ENCODE measurements around the gene CEP350. TPM values are rescaled to one million over a fixed set of nuclear protein-coding genes. Genes with fewer than 3 reads are reported as not detected.
A peak's percentile ranks its signal among the peaks of the same experiment; 100 is the strongest.

CEP350 gene
- total and polyA plus RNA-seq, 2 of the 13 experiments (the other 11 are each of a cell fraction or from before 2014, with no cell fraction given), result 7.6 to 35.9 TPM

DNA sequence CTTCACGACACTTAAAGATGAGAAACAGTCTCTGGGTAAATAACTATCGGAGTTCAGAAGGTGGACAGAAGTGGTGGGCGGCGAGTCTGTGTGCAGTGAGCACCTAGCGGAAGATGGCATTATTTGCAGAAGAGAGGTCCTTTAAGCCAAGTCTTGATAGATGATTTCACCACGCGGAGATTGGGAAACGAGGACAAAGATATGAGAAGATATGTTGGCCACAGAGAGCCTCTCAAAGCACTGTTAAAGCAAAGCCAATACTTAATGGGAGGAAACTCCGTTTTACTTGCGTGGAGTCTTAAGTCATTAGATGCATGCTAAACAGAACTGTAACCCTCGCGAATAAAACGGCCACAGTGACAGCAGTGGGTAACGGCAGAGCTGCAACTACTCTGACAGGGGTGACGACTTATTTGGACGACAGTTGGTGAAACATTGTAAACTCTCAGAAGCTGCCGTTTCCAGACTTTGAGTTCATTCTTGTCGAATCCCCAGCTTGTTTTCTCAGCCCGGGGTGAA lies 577 bp upstream of the CEP350 start (continued):
- TF ChIP-seq AGO2 (optimal IDR thresholded peaks at IDR 0.05; ENCODE audit: low read depth, low read length) (no peak), THAP9 (CRISPR knock-in tag; IDR thresholded peaks at IDR 0.05; ENCODE audit: borderline replicate concordance) (no peak), PCBP1 (IDR thresholded peaks at IDR 0.05; ENCODE audit: borderline replicate concordance, low read depth, low read length) (no peak), SOX6 (IDR thresholded peaks at IDR 0.05) (no peak), SOX6 (CRISPR knock-in tag; IDR thresholded peaks at IDR 0.05) (no peak), SMYD3 (CRISPR knock-in tag; IDR thresholded peaks at IDR 0.05) (0 out of 2 replicates have a peak, but pooled peaks have one; percentile 14), CREB1 (IDR thresholded peaks at IDR 0.05) (no peak), CREB1 (CRISPR knock-in tag; IDR thresholded peaks at IDR 0.05) (peak; percentile 85; the same call in 1 of the 2 replicates), IRX3 (CRISPR knock-in tag; IDR thresholded peaks at IDR 0.05; ENCODE audit: borderline replicate concordance, low read depth) (no peak), ZNF224 (CRISPR knock-in tag; IDR thresholded peaks at IDR 0.05) (peak; percentile 98), ZNF337 (CRISPR knock-in tag; IDR thresholded peaks at IDR 0.05; ENCODE audit: borderline replicate concordance, low read depth) (peak; percentile 85), THYN1 (CRISPR knock-in tag; IDR thresholded peaks at IDR 0.05; ENCODE audit: borderline replicate concordance, low read depth) (no peak), KDM1A (CRISPR knock-in tag; IDR thresholded peaks at IDR 0.05) (0 out of 2 replicates have a peak, but pooled peaks have one; percentile 1), TP53 (CRISPR knock-in tag; conservative IDR thresholded peaks at IDR 0.05) (no peak), MEIS1 (CRISPR knock-in tag; IDR thresholded peaks at IDR 0.05; ENCODE audit: borderline replicate concordance) (0 out of 2 replicates have a peak, but pooled peaks have one; percentile 1), SKIL (CRISPR knock-in tag; IDR thresholded peaks at IDR 0.05; ENCODE audit: borderline replicate concordance) (no peak), GPN1 (CRISPR knock-in tag; IDR thresholded peaks at IDR 0.05; ENCODE audit: borderline replicate concordance) (no peak), FOXJ3 (CRISPR knock-in tag; IDR thresholded peaks at IDR 0.05; ENCODE audit: borderline replicate concordance) (0 out of 2 replicates have a peak, but pooled peaks have one; percentile 65)
- TF ChIP-seq, protein P1, sequence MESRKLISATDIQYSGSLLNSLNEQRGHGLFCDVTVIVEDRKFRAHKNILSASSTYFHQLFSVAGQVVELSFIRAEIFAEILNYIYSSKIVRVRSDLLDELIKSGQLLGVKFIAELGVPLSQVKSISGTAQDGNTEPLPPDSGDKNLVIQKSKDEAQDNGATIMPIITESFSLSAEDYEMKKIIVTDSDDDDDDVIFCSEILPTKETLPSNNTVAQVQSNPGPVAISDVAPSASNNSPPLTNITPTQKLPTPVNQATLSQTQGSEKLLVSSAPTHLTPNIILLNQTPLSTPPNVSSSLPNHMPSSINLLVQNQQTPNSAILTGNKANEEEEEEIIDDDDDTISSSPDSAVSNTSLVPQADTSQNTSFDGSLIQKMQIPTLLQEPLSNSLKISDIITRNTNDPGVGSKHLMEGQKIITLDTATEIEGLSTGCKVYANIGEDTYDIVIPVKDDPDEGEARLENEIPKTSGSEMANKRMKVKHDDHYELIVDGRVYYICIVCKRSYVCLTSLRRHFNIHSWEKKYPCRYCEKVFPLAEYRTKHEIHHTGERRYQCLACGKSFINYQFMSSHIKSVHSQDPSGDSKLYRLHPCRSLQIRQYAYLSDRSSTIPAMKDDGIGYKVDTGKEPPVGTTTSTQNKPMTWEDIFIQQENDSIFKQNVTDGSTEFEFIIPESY (CRISPR knock-in tag; IDR thresholded peaks at IDR 0.05), result no peak
- TF ChIP-seq, protein P2, sequence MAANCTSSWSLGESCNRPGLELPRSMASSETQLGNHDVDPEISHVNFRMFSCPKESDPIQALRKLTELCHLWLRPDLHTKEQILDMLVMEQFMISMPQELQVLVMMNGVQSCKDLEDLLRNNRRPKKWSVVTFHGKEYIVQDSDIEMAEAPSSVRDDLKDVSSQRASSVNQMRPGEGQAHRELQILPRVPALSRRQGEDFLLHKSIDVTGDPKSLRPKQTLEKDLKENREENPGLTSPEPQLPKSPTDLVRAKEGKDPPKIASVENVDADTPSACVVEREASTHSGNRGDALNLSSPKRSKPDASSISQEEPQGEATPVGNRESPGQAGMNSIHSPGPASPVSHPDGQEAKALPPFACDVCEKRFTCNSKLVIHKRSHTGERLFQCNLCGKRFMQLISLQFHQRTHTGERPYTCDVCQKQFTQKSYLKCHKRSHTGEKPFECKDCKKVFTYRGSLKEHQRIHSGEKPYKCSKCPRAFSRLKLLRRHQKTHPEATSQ (CRISPR knock-in tag; IDR thresholded peaks at IDR 0.05; ENCODE audit: borderline replicate concordance), result no peak
